Mucosa of gallbladder (tissue), 1 donor: Measurements from ENCODE around the gene DNER. TPM values are rescaled to one million over a fixed set of nuclear protein-coding genes. Genes with fewer than 3 reads are reported as not detected.

Experiments used
- DNase-seq: peaks from one replicate; pipeline ENCODE4 v3.0.0-alpha.2; 2020; ENCODE audit warnings: low spot score
- total RNA-seq: library from RNA; stranded (reverse); gene quantifications from one replicate; pipeline ENCODE4 v1.2.1, GENCODE V29; 2021
- donor health status: DM: no; HTN: no; CAD: no.

DNER gene
- total RNA-seq, 1 donor from 2014 or later, result 0.43 TPM

DNA sequence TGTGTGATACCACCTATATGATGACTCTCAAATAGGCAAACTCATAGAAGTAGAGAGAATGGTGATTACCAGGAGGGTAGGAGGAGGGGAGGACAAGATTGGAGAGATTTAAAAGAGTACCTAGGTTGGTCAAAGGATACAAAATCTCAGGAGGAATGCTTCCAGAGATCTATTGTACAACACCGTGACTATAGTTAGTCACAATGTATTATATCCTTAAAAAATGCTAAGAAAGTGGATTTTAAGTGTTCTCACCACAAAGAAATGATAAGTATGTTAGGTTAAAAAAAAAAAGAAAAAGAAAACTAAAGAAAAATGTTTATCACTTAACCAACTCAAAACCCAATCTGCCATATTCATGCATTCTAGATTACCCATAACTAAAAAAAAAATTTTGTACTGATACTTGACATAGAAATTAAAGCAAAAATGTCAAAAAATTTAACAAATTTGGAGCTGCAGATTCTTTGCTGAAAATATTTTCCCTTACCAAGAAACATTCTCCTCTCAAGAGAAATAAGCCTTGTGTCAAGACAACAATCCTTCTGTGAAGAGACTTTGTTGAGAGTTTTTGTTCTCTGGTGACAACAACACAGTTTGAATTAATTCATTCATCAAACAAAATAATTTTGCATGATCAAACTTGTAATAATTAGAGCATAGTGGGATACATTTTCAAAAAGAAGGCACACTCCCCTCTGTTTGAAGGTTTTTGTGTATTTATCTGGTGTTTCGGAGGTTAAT lies 213.1 kb downstream of the DNER start:
- no peak for DNase-seq

DNA sequence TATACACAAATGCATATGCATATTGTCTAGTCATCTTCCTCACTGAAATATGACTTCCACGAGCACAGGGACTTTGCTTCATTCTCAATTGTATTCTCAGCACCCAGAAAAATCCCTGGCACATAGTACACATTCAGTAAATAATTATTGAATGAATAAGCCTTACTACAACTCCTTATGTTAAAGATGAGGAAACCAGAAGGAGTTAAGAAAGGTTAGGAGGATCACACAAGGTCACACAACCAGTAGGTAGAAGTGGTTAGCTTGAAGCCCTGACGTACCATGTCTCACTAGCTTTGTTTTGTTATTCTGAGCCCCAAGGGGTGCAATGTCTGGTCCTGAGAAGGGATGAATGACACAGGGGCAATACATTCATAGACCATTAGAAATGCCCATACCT lies 222.3 kb downstream of the DNER start:
- DNase-seq, result no peak

DNA sequence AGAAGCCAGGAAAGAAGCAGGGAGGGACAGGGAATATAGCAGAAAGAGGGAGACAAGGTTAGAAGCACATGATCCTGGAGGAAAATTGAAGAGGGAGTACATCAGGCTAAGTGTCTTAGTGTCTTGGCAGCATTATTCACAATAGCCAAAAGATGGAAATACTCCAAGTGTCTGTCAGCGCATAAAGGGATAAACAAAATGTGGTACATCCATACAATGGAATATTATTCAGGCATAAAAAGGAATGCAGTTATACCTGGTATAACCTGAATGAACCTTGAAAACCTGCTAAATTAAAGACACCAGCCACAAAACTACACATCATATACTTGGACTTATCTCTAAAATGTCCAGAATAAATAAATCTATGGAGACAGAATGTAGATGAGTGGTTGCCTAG lies 224.2 kb downstream of the DNER start:
- DNase-seq, result no peak

DNA sequence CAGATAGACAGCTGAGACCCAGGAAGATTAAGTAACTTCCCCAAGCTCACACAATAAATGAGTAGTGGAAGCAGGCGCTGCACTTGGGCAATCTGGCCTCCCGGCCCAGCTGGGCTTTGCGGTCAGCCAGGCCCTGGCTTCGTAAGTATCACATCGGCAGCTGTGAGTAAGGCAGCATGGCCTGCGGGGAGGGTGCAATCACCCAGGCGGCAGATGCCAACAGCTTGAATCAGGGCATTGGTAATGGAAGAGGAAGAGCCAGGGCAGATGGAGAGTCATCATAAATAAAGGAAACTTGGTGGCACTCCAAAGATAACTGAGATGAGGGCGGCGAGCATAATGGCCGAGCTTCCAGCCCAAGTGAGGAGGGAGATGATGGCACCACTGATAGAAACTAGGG lies 225.3 kb downstream of the DNER start:
- no peak for DNase-seq

DNA sequence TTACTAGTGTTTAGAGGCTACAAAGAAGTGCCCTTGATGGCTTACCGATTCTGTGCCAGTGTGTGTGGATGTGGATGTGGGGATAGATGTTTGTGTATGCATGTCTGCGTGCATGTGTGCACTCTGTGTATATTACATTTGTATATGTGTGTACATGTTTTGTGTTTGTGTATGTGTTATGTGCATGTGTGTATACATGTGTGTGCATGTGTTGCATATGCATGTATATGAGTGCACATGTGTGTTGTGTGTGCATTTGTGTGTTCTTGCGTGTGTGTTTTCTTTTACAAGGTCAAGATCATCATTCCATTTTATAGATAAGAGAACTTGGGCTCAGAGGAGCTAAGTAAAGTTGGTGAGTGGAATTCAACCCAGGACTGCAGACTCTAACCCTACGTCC lies 226.1 kb downstream of the DNER start:
- no peak for DNase-seq

DNA sequence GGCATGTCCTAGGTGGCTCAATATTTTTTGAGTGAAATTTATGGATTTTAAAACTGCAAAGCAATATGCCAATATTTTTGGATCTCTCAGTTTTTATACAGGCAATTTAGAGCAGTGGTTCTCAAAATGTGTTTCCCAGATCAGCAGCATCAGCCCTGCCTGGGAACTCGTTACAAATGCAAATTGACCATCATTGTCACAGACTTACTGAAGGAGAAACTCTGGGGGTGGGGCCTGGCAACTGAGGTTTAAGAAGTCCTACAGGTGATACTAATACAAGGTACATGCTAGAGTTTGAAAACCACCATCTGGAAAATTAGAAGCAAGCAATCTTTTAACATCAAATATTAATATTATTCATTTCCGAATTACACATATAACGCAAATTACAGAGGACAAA lies 227.7 kb downstream of the DNER start:
- no peak for DNase-seq

DNA sequence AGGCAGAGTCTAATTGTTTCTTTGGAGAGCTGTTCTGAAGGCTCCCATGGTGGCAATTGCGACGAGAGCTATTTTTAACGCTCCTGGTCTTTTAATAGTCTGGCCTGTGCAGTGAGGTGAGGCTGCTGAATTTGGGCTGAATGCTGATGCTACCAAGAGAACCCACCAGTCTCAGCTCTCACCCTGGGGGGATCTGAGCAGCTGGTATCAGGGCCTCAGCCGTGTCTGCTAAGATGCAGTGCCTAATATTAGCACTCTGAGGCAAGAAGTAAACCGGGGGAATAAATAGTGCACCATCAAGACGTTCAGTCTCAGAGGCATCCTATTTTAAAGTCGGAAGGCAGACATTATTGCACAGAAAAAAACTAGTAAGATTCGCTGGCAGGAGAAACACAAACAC lies 228.5 kb downstream of the DNER start:
- DNase-seq, result no peak

DNA sequence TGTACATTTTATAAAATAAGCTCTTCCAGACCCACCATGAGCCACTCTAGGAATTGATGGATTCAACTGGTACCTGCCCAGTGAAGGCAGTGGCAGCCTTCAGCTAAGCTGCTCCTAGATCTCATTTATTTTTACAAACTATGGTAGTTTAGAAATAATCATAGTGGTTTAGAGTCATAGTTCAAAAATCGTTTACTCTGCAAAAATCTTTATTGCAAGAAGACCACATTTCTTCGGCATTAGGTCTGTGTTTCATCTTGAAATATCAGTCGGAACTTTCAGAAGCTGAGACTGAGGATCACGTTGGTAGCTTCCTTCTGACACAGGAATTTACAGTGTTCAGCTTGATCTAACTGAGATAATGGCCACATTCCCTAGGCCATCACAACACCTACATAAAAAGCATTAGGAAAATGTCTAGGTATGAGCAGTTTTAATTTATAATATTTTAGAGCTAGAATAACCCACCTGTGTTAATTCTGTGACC lies 237.0 kb downstream of the DNER start:
- DNase-seq, result no peak

DNA sequence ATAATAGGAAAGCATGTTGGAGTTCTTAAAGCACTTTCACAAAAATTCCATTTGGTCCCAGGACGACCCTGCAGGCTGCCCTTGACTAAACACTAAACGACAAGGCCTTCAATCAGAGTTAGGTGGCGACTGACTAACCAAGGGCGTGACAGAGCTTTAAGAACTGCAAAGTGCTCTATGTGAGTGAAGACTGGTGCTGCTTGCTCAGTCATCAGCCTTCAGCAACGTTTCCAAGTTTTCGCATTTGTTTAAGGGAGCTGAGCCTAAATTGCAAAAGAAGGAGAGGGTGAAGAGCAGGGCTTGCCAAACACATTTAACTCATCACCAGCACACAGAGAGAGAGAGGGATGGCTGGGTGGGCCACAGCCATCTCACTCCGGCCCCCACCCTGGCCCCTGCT lies 238.6 kb downstream of the DNER start:
- DNase-seq, result no peak

DNA sequence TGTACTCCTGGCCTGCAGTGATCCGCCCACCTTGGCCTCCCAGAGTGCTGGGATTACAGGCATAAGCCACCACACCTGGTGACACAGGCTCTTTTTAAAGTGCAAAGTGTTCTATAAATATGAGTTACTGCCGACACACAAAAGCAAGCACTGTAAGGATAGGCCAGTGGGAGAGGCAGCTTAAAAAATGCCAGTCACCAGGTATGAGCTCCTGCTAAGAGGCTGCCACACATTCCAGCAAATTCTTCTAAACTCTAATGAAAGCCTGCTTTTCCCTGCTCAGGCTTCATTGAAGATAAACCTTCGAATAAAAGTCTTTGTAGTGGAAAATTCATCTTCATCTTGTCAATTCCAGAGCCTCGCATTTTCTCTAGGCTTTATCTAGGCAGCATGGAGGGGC lies 240.2 kb downstream of the DNER start:
- DNase-seq, result no peak

DNA sequence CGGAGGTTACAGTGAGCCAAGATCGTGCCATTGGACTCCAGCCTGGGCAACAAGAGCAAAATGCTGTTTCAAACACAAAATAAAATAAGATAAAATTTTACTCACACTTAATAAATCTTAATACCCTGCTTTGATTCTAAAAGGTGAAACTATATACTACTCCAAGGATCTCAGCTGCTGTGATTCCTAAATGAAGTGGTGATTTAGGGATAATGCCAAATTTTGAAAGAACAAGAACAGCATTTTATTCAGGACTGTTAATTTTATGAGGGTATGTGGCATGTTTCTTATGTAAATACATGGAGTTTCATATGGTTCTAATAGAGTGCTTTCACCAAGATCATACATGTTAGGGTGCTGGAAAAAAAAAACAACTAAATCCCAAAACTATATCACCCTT lies 243.6 kb downstream of the DNER start:
- DNase-seq, result no peak

DNA sequence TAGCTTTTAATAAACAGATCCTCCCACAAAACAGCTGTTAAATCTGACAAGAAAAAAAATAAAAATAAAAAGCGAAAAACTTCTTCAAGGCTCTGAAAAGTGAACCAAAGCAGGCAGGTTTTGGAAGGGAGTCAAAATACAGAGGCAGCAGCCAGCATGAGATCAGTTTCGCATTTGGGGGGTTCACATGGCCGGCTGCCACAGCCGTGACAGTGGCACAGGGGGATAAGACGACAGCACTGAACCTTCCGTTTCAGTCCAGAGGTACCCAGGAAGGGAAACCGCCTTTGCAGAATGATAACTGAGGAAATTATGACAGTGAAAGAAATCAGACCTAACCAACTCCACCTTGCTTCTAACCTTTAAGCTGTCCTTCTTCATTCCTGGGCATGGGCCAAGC lies 246.6 kb downstream of the DNER start:
- no peak for DNase-seq

DNA sequence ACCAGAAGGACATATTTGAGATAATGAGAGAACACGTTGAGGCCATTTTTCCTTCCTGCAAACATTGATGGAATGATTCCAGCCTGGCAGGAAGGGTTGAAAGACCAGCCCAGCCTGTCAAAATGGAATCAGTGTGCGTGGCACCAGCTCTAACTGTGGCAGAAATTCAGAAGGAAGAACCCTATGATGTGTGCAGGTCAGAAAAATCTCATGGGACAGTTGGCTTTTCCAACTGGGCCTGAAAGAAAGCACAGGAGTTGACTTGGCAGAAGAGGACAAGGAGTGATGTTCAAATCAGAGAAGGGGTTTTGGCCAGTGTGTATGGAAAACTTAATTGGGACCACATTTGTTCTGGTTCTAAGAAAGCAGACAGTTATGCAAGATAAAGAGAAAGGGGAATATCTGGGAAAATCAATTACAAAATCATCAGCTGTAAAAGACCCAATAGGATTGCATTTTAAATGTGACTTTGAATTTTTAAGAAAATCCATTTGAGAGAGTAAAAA lies 250.5 kb downstream of the DNER start:
- DNase-seq, result no peak

DNA sequence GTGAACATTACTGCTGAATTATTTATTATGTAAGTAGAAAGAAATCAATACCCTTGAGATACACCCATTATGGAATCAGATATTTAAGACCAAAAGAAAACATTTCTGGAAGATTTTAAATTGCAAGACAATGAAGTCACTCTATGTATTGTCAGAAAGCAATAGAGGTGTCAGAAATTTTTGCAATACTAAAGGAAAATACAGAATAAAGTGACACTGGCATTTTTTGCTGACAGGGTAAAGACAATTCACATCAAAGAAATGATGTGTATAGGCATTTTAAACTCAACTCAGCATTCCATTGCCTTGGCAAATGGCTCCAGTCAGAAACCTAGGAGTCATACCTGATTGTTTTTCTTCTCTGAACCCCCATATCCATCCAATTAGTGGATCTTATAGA lies 252.2 kb downstream of the DNER start:
- DNase-seq, result no peak

DNA sequence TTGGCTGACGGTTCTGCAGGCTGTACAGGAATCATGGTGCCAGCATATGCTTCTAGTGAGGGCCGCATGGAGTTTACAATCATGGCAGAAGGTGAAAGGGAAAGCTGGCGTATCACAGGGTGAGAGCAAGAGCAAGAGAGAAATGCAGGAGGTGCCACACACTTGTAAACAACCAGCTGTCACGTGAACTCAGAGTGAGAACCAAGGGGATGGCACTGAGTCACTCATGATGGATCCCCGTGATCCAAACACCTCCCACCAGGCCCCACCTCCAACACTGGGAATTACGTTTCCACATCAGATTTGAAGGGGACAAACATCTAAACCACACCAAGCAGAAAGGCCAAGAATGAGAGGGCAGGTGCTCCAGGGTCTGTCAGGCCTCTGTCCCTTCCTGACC lies 258.3 kb downstream of the DNER start:
- DNase-seq, result no peak

DNA sequence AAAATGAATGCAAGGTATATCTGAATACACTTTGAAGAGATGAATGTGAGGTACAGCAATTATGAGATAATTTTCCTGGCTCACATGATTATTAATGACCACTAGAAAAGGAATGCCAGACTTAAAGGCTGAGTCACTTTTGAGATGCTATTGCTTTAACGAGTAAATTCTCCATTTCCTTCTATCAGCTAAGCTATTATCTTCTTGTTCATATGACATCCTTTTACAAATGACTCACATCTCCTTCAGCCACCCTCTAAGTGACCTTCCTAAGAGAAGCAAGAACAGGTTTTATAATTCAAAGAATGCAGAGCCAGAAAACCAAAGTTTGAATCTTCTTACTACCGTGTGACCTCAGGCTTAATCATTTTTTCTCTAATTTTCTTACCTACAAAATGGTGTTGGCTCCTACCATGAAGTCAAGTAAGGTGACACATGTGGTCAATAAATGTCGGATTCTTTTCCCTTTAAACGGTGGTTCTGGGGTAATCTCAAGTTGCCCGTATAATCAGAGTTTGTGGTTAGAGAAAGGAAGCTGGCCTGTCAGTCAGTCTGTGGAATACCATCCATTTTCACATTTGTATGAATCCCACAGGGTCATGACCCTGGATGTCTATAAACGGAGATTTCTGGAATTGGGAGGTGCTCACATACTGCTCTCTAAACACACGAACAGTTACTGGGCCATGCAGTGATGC lies 259.3 kb downstream of the DNER start:
- DNase-seq, result no peak

DNA sequence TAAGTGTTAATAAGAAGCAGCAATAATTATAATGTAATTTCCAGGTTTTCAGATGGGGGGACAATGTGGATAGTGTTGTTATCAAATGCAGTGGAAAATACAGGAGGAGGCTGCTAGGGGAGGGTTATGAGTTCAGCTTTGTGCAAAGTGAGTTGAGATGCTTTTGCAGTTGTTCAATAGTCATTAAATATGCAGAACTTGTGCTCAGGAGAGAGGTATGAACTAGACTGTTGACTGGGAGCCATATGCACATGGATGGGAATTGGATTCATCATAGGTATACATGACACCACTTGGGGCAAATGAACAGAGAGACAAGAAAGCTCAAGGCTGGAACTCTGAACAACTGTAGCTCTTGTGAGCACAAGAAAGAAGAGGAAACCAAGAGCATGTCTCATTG lies 261.1 kb downstream of the DNER start:
- no peak for DNase-seq

DNA sequence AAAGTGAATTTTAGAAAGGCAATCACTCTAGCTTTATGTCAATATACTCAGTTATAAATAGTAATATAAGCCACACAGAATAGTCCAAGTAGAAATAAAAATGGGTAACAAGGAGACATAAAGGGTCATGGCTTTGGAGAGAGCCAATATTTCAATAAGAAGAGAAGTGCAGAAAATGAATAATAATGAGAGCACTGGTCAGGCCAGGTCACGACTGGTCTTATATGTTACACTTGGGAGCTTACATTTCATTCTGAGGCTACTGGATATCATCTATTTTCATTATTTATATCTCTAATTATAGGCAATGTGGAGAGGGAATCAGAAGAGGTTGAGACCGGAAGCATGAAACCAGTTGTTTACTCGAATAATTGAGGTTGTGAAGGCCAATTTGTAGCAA lies 262.5 kb downstream of the DNER start:
- DNase-seq, result no peak

DNA sequence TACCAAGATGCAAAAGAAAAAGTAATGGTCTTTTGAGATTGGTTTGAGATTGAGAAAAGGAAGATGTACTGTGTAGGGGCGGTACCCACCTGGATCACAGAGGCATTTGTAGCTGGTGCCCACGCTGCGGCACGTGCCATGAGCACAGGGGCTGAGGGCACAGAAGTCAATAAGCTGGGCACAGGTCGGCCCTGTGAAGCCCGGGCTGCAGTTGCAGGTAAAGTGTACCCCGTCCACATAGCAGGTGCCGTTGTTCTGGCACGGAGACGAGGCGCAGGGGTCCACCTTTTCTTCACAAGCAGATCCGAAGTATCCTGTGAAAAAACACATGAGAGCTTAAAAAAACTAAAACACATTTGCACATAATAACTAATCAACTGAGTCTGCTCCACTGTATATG lies 267.1 kb downstream of the DNER start:
- DNase-seq, result no peak

DNA sequence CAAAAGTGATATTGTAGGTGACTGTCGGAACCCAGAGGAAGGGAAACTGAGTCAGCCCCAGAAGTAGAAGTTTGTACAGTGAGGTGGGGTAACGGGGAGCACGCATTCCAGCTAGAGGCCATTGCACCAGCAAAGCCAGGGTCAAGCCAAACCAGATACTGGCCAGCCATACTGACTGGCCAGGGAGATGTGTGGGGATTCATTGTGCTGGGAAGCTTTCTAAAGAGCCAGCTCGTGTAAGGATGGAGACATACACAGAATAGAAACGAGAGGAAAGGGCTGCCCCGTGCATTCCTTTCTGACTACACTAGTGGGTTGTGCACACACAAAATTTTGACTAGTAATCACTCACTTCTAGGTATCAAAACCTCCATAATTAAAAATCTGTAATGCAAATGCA lies 268.0 kb downstream of the DNER start:
- DNase-seq, result no peak

DNA sequence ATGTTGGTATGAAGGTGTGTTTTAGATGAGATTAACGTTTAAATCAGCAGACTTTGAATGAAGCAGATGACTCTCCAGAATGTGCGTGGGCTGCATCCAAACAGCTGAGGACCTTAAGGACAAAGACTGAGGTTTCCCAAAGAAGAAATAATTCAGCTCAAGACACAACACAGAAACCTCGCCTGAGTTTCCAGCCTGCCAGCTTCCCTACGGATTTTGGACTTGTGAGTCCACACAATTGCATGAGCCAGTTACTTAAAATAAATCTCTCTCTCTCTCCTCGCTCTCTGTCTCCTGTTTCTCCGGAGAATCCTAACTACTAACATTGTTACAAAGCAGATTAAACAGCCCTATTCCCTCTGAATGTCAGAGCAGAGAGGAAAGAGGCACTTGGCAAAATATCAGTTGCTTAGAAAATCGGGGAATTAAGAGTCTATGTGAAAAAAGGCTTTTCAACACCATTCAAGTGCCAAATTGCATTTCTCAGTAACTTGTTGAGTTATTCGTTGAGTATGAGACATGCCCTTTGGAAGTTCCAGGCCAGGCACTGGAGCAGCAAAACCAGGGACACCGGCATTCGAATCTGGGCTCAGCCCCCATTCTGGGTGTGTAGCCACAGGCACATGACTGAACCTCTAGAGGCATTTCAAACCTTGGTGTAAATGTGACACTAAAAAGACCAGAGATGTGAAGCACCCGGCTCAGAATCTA lies 268.7 kb downstream of the DNER start:
- DNase-seq, result peak; percentile 52

DNA sequence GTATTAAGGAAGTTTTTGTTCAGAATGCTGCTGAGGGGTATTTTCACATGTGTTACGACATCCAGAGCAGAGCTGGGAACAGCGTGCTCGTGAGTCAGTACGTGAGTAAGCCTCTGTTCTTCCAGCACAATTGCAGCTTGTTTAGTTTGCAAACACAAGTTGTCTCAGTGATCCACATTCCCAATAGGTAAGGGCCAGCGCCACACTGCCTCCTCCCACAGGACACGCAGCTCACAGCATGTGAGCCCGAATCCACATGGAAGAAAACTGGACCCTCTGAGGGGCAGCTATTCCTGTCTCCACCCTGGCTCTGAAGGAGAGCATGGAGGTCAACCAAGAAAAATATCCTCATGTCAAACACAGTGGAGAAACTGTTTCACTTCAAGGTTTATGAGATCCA lies 269.3 kb downstream of the DNER start:
- peak; percentile 49 for DNase-seq
